Effector memory CD4-positive, alpha-beta T cell (primary cell): ENCODE results near the gene PLCXD1.
A peak's percentile ranks its signal among the peaks of the same experiment; 100 is the strongest.
"Not testable (repeated sequence)": the region's sequence is repeated elsewhere in the genome, so short reads cannot be mapped to it uniquely, and the experiment has no call there.

ENCODE experiments used
- DNase-seq, 3 donors: peaks; one replicate each; pipeline ENCODE4 v3.0.0-alpha.2; 2020
- H3K27ac ChIP-seq: 2 replicates; pipeline ENCODE4 v1.7.0; 2013; ENCODE audit warnings: mild to moderate bottlenecking, low read length, moderate library complexity; ENCODE audit not compliant: insufficient read depth, poor library complexity, severe bottlenecking
- H3K27me3 ChIP-seq: replicated peaks from 2 replicates; pipeline ENCODE4 v1.7.0; 2013; ENCODE audit warnings: mild to moderate bottlenecking, low read length; ENCODE audit not compliant: insufficient read depth, control insufficient read depth, poor library complexity, severe bottlenecking
- H3K36me3 ChIP-seq: 2 replicates; pipeline ENCODE4 v1.7.0; 2013; ENCODE audit warnings: mild to moderate bottlenecking, low read length, moderate library complexity; ENCODE audit not compliant: control insufficient read depth, insufficient read depth
- H3K4me1 ChIP-seq: 2 replicates; pipeline ENCODE4 v1.7.0; 2013; ENCODE audit warnings: low read length, mild to moderate bottlenecking; ENCODE audit not compliant: control insufficient read depth, insufficient read depth, poor library complexity, severe bottlenecking
- H3K4me3 ChIP-seq: 2 replicates; pipeline ENCODE4 v1.7.0; 2013; ENCODE audit warnings: low read length, low read depth, mild to moderate bottlenecking; ENCODE audit not compliant: insufficient read depth, poor library complexity, severe bottlenecking
- H3K9me3 ChIP-seq: 2 replicates; pipeline ENCODE4 v1.7.0; 2013; ENCODE audit warnings: mild to moderate bottlenecking, low read length, moderate library complexity; ENCODE audit not compliant: control insufficient read depth

Gene PLCXD1

DNA sequence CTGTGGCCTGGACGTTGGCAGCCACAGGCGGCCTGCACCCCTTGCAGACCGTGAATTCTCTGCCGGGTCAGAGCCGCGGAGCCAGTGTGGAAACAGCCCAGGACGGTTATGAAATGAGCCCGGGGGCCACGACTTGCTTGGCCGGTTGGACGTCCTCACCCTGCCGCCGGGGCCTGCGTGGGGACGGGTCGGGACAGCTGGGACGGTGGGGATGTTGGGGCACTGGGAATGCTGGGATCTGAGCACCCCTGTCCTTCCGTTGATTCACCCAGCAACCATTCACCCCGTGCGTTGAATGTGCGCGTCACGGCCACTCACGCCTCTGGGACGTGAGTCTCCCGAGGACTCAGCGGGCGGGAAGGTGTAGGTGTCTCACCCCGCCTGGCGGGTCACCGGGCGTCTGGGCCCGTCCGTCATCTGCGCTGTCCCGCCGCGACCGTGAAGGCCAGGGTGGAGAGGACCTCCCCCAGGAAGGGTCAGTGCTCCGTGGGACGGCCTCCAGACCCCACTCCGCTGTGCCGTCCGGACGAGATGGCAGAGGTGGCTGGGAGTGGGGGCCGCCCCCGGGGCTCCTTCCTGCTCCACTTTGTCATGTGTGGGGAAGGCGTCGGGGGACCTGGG is 4.5 kb upstream of the PLCXD1 start:
- H3K27ac ChIP-seq: no peak overlapping the region

DNA sequence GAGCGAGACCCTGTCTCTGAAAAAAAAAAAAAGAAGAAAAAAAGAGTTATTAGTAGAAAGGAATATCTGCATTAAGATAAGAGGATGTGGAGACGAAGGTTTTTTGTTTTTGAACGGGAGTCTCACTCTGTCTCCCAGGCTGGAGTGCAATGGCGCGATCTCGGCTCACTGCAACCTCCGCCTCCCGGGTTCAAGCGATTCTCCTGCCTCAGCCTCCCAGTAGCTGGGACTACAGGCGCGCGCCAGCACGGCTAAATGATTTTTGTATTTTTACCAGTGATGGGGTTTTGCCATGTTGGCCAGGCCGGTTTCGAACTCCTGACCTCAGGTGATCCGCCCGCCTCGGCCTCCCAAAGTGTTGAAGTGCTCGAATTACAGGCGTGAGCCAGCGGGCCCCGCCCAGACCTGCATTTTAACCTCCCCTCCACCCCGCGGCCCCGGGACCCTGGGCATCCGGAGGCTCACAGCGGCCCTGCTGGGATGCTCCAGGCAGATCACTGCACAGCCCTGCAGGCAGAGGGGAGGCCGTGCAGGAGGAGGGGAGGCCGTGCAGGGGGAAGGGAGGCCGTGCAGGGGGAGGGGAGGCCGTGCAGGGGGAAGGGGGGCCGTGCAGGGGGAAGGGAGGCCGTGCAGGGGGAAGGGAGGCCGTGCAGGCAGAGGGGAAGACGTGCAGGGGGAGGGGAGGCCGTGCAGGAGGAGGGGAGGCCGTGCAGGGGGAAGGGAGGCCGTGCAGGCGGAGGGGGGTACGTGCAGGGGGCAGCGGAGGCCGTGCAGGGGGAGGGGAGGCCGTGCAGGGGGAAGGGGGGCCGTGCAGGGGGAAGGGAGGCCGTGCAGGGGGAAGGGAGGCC is 1.2 kb upstream of the PLCXD1 start:
- H3K27ac ChIP-seq, DNase-seq: not testable (repeated sequence)
- H3K4me1 ChIP-seq: peaks cover 16% of the 10 kb centered on the region

More for the DNA sequence above, 4.5 kb upstream of the PLCXD1 start:
- DNase-seq: no peak
- H3K36me3 ChIP-seq: no peaks in the 10 kb centered on the region
- H3K27me3 ChIP-seq: no peaks in the 10 kb centered on the region
- no peaks in the 10 kb centered on the region for H3K9me3 ChIP-seq
- peak overlapping the region; percentile 71 for H3K4me3 ChIP-seq
- H3K4me1 ChIP-seq: peaks cover 16% of the 10 kb centered on the region

DNA sequence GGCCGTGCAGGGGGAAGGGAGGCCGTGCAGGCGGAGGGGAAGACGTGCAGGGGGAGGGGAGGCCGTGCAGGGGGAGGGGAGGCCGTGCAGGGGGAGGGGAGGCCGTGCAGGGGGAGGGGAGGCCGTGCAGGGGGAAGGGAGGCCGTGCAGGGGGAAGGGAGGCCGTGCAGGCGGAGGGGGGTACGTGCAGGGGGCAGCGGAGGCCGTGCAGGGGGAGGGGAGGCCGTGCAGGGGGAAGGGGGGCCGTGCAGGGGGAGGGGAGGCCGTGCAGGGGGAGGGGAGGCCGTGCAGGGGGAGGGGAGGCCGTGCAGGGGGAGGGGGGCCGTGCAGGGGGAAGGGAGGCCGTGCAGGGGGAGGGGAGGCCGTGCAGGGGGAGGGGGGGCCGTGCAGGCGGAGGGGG is 459 bp upstream of the PLCXD1 start:
- H3K27ac ChIP-seq, H3K4me3 ChIP-seq, H3K27me3 ChIP-seq, H3K36me3 ChIP-seq, DNase-seq, H3K9me3 ChIP-seq: not testable (repeated sequence)
- peaks cover 11% of the 10 kb centered on the region for H3K4me1 ChIP-seq

More for the DNA sequence above, 1.2 kb upstream of the PLCXD1 start:
- H3K9me3 ChIP-seq, H3K27me3 ChIP-seq, H3K36me3 ChIP-seq, H3K4me3 ChIP-seq: not testable (repeated sequence)

DNA sequence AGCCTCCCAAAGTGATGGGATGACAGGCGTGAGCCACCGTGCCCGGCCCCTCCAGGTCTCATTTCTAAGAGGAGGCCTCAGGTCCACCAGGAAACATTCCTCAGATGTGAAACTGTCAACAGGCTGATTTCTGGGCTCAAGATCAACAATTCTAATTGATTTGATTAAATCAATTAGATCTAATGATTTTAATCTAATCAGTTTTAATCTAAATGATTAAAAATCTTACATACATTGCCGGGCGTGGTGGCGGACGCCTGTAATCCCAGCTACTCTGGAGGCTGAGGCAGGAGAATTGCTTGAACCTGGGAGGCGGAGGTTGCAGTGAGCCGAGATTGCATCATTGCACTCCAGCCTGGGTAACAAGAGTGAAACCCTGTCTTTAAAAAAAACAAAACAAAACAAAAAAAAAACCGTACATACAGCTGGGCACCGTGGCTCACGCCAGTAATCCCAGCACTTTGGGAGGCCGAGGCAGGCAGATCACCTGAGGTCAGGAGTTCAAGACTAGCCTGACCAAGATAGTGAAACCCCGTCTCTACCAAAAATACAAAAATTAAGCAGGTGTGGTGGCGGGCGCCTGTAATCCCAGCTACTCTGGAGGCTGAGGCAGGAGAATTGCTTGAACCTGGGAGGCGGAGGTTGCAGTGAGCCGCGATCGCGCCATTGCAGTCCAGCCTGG is 960 bp downstream of the PLCXD1 start:
- H3K36me3 ChIP-seq, H3K4me1 ChIP-seq, H3K27me3 ChIP-seq, H3K4me3 ChIP-seq, DNase-seq, H3K9me3 ChIP-seq, H3K27ac ChIP-seq: not testable (repeated sequence)

DNA sequence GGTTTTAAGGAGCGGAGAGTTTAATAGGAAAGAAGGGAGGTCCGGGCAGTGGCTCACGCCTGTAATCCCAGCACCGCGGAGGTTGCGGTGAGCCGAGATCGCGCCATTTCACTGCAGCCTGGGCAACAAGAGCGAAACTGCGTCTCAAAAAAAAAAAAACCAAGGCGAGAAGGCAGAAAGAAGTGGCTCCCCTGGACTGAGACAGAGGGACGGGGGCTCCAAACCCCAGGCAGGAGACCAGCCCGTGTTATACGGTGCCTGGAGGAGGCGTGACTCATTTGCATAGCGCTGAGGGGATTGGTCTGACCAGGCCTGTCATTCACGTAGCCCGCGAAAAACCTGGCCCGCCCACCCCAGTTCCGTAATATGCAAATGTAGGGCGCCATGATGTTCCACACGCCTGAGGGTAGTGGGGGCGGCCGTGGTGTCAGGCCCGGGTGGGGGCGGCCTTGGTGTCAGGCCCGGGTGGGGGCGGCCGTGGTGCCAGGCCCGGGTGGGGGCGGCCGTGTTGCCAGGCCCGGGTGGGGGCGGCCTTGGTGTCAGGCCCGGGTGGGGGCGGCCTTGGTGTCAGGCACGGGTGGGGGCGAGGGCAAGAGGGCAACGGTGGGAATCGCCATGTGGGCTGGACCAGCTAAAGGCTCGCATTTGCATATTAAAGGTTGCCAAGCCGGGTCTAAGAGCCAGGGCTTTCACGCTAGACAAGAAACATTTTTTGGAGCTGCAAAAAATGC is 2.1 kb downstream of the PLCXD1 start:
- peak overlapping the region; percentile 71 for H3K4me3 ChIP-seq
- H3K27me3 ChIP-seq: no peaks in the 10 kb centered on the region
- no peaks in the 10 kb centered on the region for H3K9me3 ChIP-seq
- peak; percentile 76 to 86 (median 82) for DNase-seq
- no peaks in the 10 kb centered on the region for H3K4me1 ChIP-seq
- peak overlapping the region; percentile 68 for H3K27ac ChIP-seq
- peaks cover under 1% of the 10 kb centered on the region for H3K36me3 ChIP-seq

DNA sequence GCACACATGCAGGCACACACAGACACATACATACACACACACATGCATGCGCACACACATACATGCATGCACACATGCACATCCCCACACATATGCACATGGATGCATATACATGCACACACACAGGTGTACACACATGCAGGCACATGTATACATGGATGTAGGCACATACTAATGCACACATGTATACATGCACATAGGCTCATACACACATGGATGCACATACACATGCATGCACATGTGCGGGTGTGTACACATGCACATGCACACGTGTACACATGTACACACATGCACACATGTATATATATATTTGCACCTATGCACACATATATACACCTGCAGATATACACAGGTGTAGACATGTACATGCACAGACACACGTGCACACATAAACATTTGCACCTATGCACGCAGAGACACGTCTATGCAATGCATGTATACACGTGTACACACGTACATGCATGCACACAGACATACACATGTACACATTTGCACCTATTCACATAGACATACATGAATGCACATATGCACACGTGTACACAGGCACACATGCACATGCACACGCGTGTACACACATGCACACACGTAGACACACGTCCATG is 4.0 kb downstream of the PLCXD1 start:
- no peak overlapping the region for H3K4me3 ChIP-seq
- no peaks in the 10 kb centered on the region for H3K9me3 ChIP-seq
- peaks cover 11% of the 10 kb centered on the region for H3K36me3 ChIP-seq
- H3K27ac ChIP-seq: no peak overlapping the region
- H3K27me3 ChIP-seq: no peaks in the 10 kb centered on the region
- DNase-seq: no peak
- H3K4me1 ChIP-seq: no peaks in the 10 kb centered on the region

DNA sequence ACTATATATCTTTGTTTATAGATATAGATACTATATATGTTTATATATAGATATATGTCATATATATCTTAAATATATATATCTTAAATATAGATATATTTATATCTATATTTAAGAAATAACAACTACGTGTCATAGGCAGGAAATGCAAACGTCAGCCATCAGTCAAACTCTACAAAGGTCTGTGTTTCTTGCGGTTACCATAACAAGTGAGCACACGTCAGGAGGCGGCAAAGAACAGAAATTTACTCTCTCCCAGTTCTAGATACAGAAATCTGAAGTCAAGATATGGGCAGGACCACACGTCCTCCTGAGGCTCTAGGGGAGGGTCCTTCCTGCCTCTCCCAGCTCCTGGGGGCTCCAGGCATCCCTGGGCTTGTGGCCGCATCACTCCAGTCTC is 6.5 kb downstream of the PLCXD1 start:
- Histone ChIP-seq H3K27ac (no peak overlapping the region), H3K27me3 (no peaks in the 10 kb centered on the region), H3K4me1 (no peaks in the 10 kb centered on the region), H3K4me3 (no peak overlapping the region), H3K9me3 (no peaks in the 10 kb centered on the region), H3K36me3 (peaks cover 17% of the 10 kb centered on the region)
- no peak for DNase-seq

DNA sequence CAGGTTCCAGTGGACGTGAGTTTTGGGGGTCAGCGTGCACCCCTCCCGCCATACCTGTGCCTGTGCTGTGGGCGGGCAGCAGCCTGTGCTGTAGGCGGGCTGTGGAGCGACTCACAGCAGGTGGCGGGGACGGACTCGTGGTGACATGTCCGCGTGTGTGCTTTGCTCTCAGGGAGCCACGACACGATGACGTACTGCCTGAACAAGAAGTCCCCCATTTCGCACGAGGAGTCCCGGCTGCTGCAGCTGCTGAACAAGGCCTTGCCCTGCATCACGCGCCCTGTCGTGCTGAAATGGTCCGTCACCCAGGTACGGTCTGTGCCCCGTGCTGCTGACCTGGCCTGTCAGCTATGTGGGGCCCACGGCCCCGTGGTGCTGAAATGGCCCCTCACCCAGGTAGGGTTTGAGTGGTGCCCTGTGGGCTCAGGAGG is 7.4 kb downstream of the PLCXD1 start:
- Histone ChIP-seq H3K36me3 (peaks cover 20% of the 10 kb centered on the region), H3K27ac (no peak overlapping the region), H3K4me1 (no peaks in the 10 kb centered on the region), H3K9me3 (no peaks in the 10 kb centered on the region), H3K4me3 (no peak overlapping the region), H3K27me3 (no peaks in the 10 kb centered on the region)
- no peak for DNase-seq

DNA sequence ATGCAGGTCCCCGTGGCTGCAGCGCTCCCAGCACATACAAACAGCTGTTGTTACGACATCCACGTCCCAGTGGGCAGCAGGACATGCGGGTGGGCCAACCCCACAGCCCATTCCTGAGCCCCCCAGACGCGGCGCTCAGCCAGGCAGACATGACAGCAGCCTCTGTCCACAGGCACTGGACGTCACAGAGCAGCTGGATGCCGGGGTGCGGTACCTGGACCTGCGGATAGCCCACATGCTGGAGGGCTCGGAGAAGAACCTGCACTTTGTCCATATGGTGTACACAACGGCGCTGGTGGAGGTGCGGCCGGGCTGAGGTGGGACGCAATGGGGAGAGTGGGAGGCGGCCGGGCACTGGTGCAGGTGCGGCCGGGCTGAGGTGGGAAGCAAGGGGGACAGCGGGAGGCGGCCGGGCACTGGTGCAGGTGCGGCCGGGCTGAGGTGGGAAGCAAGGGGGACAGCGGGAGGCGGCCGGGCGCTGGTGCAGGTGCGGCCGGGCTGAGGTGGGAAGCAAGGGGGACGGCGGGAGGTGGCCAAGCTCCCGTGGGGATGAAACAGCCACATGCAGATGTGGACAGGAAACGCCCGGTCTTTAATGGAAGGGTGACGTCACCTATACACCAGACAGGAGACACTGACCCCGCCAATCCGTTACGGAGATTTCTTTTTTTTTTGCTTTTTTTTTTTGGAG is 9.4 kb downstream of the PLCXD1 start:
- Histone ChIP-seq H3K9me3 (no peaks in the 10 kb centered on the region), H3K4me3 (no peak overlapping the region), H3K36me3 (peaks cover 23% of the 10 kb centered on the region), H3K27me3 (no peaks in the 10 kb centered on the region), H3K4me1 (no peaks in the 10 kb centered on the region), H3K27ac (no peak overlapping the region)
- no peak for DNase-seq
